HepG2 (cell line): ENCODE results near the gene RPRD2. TPM values are rescaled to one million over a fixed set of nuclear protein-coding genes. Genes with fewer than 3 reads are reported as not detected.
A peak's percentile ranks its signal among the peaks of the same experiment; 100 is the strongest.

Experiments used
- ATAC-seq: fragments of 200-7000 bp; cut with Tn5 transposase; 3 replicates; pipeline ENCODE4 v1.9.1; 2020; ENCODE audit warnings: mild to moderate bottlenecking, moderate library complexity
- BruUV-seq: library from RNA; stranded (reverse); fragments of 400-500 nt; replicated peaks from 2 replicates; lab custom pipeline; 2021; lab: Mats Ljungman, UMichigan
- CTCF ChIA-PET: fragments of 300-600 bp; formaldehyde crosslinking; extraction: SDS; loops from one replicate; lab custom pipeline; 2021; ENCODE audit warnings: low total read pairs, inconsistent platforms, low intra/inter-chr PET ratio; lab: Yijun Ruan, JAX
- POLR2A ChIA-PET: fragments of 350-600 bp; sonication (Branson Sonifier 250); formaldehyde crosslinking; loops from one replicate; lab custom pipeline; 2020; ENCODE audit warnings: antibody characterized with exemption, inconsistent platforms; lab: Yijun Ruan, JAX
- DNase-seq: peaks from one replicate; pipeline ENCODE4 v3.0.0-alpha.2; 2015; ENCODE audit warnings: low spot score
- FAIRE-seq: peaks from 3 replicates; lab custom pipeline; 2011; peaks lifted over from hg19 to GRCh38; lab: Jason Lieb, UNC
- H2AFZ ChIP-seq: one replicate; pipeline ENCODE4 v1.6.1; 2011; ENCODE audit warnings: low read length, inconsistent platforms
- H3K27ac ChIP-seq: fragments of 300-600 bp; 3 replicates; pipeline ENCODE4 v1.8.0; 2011; ENCODE audit warnings: mixed run types, mild to moderate bottlenecking, mixed read lengths, low read length, inconsistent platforms; ENCODE audit not compliant: insufficient read depth; ENCODE audit errors: extremely low read length
- H3K27me3 ChIP-seq, 2 experiments: fragments of 200-600 bp in 1 of 2; 2 replicates in 1 of 2; 3 replicates in 1 of 2; pipeline versions ENCODE4 v1.6.0 to v1.8.0; 2011; ENCODE audit warnings: low read length in 2 of 2, mild to moderate bottlenecking in 2 of 2, moderate library complexity in 2 of 2, inconsistent platforms in 1 of 2; ENCODE audit not compliant: insufficient read depth in 2 of 2, control insufficient read depth in 1 of 2
- H3K36me3 ChIP-seq, 2 experiments: fragments of 200-600 bp in 1 of 2; replicated peaks in 1 of 2; 2 replicates in 1 of 2; 3 replicates in 1 of 2; pipeline versions ENCODE4 v1.5.1 to v1.8.0; 2011; ENCODE audit warnings: low read length in 2 of 2, inconsistent platforms in 1 of 2; ENCODE audit not compliant: insufficient read depth in 2 of 2, control insufficient read depth in 1 of 2
- H3K4me1 ChIP-seq: 2 replicates; pipeline ENCODE4 v1.5.1; 2012; ENCODE audit warnings: low read length, inconsistent platforms; ENCODE audit not compliant: insufficient read depth
- H3K4me2 ChIP-seq: 2 replicates; pipeline ENCODE4 v1.6.0; 2011; ENCODE audit warnings: low read depth, low read length, inconsistent platforms
- H3K4me3 ChIP-seq, 3 experiments: fragments of 200-600 bp in 1 of 3; sonication (generic), shearing (Covaris generic) in 1 of 3; replicated peaks in 1 of 3; 2 replicates each; pipeline ENCODE4 v1.5.1; 2011 to 2016; ENCODE audit warnings: low read length in 3 of 3, inconsistent platforms in 2 of 3, low read depth in 2 of 3, mild to moderate bottlenecking in 2 of 3, control low read depth in 1 of 3, mixed read lengths in 1 of 3; ENCODE audit not compliant: insufficient read depth in 1 of 3
- H3K79me2 ChIP-seq: one replicate; pipeline ENCODE4 v1.6.1; 2011; ENCODE audit warnings: low read length, inconsistent platforms; ENCODE audit not compliant: insufficient read depth
- H3K9ac ChIP-seq: 2 replicates; pipeline ENCODE4 v1.6.0; 2011; ENCODE audit warnings: mild to moderate bottlenecking, low read depth, low read length, inconsistent platforms; ENCODE audit not compliant: insufficient read depth
- H3K9me3 ChIP-seq: 2 replicates; pipeline ENCODE4 v1.5.1; 2012; ENCODE audit warnings: mild to moderate bottlenecking, low read length
- H4K20me1 ChIP-seq: 2 replicates; pipeline ENCODE4 v1.6.0; 2011; ENCODE audit warnings: inconsistent platforms, mild to moderate bottlenecking, low read length, moderate library complexity; ENCODE audit not compliant: insufficient read depth
- HNF4A ChIP-seq: sonication (generic); formaldehyde crosslinking; IDR thresholded peaks from 2 replicates; pipeline ENCODE4 v1.4.0; 2020; ENCODE audit warnings: missing genetic modification reagents
- LCORL ChIP-seq, 2 experiments: fragments of 450-650 bp in 1 of 2; sonication (generic) in 1 of 2; formaldehyde crosslinking in 1 of 2; IDR thresholded peaks; 2 replicates each; pipeline versions ENCODE4 v1.5.0 to v1.6.1; 2017 to 2020; ENCODE audit warnings: antibody characterized with exemption in 1 of 2, missing genetic modification reagents in 1 of 2
- RARA ChIP-seq: IDR thresholded peaks from 2 replicates; pipeline ENCODE4 v1.6.1; 2016; ENCODE audit warnings: missing genetic modification reagents, missing compliant biosample characterization
- SMAD9 ChIP-seq: sonication (generic); formaldehyde crosslinking; IDR thresholded peaks from 2 replicates; pipeline ENCODE4 v1.5.1; 2020; ENCODE audit warnings: mild to moderate bottlenecking, missing genetic modification reagents
- SOX13 ChIP-seq, 3 experiments: fragments of 450-650 bp in 1 of 3; sonication (generic) in 1 of 3; formaldehyde crosslinking in 1 of 3; IDR thresholded peaks in 2 of 3; conservative IDR thresholded peaks in 1 of 3; 2 replicates each; pipeline versions ENCODE4 v1.5.0 to v1.6.1; 2016 to 2020; ENCODE audit warnings: antibody characterized with exemption in 1 of 3, mild to moderate bottlenecking in 1 of 3, missing compliant biosample characterization in 1 of 3, missing genetic modification reagents in 1 of 3, moderate library complexity in 1 of 3
- SOX5 ChIP-seq: IDR thresholded peaks from 2 replicates; pipeline ENCODE4 v1.6.1; 2016; ENCODE audit warnings: borderline replicate concordance
- SP2 ChIP-seq: sonication (generic); formaldehyde crosslinking; IDR thresholded peaks from 2 replicates; pipeline ENCODE4 v1.5.1; 2020; ENCODE audit warnings: mild to moderate bottlenecking, missing genetic modification reagents
- ZSCAN9 ChIP-seq: IDR thresholded peaks from 2 replicates; pipeline ENCODE4 v1.6.1; 2016; ENCODE audit warnings: borderline replicate concordance
- WGBS: methylation state at CpG from one replicate; pipeline ENCODE4 v1.1.6; 2017; ENCODE audit warnings: low lambda C conversion rate; 5-methylcytosine and 5-hydroxymethylcytosine counted together
- in situ Hi-C: cut with HindIII; loops from 2 replicates; pipeline ENCODE4 v1.10.0; 2017; ENCODE audit warnings: low pct_unique_long_range_greater_than_20kb; ENCODE audit not compliant: extremely low pct_ligation_motif_present
- intact Hi-C: fragments of 100-400 bp; cut with micrococcal nuclease; formaldehyde crosslinking; loops from one replicate; pipeline ENCODE4 v1.10.0; 2022; ENCODE audit not compliant: unreplicated experiment
- polyA plus RNA-seq, 8 experiments: library from polyadenylated mRNA; depleted of rRNA in 3 of 8; stranded (reverse) in 7 of 8; unstranded in 1 of 8; fragments of >200 nt; fragmentation: Illumina TruSeq in 4 of 8; extraction: Trizol in 4 of 8; gene quantifications; 2 replicates each; pipeline versions ENCODE4 v1.2.1 to v1.2.3, GENCODE V29; 2011 to 2016; ENCODE audit warnings: low read depth in 4 of 8, missing spikeins in 1 of 8, mixed read lengths in 1 of 8; ENCODE audit not compliant: insufficient read depth in 1 of 8
- total RNA-seq, 5 experiments: library from RNA; depleted of rRNA; stranded (reverse); fragments of >200 nt; fragmentation: Illumina TruSeq; extraction: Trizol; gene quantifications; 2 replicates each; pipeline ENCODE4 v1.2.3, GENCODE V29; 2016; ENCODE audit warnings: low read depth in 1 of 5
- TF ChIP-seq, protein P1 (sequence below): sonication (generic); IDR thresholded peaks from 2 replicates; pipeline ENCODE4 v1.6.1; 2016; ENCODE audit warnings: low read depth, borderline replicate concordance

The RPRD2 gene
- total and polyA plus RNA-seq, 2 of the 13 experiments (the other 11 are each of a cell fraction or from before 2014, with no cell fraction given) = 8.0 to 8.9 TPM

DNA sequence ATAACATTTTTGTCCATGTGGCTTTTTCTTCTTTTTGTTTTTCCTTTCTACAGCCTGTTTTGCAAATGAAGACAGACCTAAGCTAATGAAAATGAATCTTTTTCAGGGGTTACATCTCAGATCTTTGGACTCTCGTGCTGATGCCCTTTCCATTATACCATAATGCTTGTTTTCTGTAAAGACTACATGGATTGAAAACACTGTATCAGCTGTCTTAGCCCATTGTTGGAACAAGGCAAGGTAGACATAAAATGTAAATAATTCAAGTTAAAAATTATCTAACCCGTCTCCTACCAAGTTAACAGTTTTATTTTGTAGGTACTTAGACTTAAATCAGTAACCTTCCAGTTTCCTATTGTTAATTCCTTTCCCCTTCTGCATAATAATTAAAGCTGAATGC, 44.9 kb downstream of the RPRD2 start:
- no TSS peak for BruUV-seq
- 9% methylated on average over 2 of the region's 2 CpGs for WGBS
- intact Hi-C loops = loop anchor here (10.0 kb wide), 1 partner anchor 84 kb away; the partner anchor contains the start of gene PRPF3
- H3K9me3 ChIP-seq = no peaks in the 10 kb centered on the region
- TF ChIP-seq LCORL (IDR thresholded peaks at IDR 0.05) (no peak), LCORL (CRISPR knock-in tag; IDR thresholded peaks at IDR 0.05) (no peak), ZSCAN9 (no peak), HNF4A (CRISPR knock-in tag) (peak; percentile 12; the same call in 1 of the 2 replicates), SOX13 (IDR thresholded peaks at IDR 0.05) (no peak), SOX13 (CRISPR knock-in tag; conservative IDR thresholded peaks at IDR 0.05 in 1 of 2, IDR thresholded peaks at IDR 0.05 in 1 of 2) (peak in 1 of 2 experiments; percentile 75; a peak in 2 of 4 replicates), SMAD9 (CRISPR knock-in tag) (no peak), SOX5 (CRISPR knock-in tag) (peak; percentile 76), SP2 (CRISPR knock-in tag) (no peak), RARA (CRISPR knock-in tag) (peak; percentile 14; the same call in 1 of the 2 replicates)
- TF ChIP-seq, protein P1, sequence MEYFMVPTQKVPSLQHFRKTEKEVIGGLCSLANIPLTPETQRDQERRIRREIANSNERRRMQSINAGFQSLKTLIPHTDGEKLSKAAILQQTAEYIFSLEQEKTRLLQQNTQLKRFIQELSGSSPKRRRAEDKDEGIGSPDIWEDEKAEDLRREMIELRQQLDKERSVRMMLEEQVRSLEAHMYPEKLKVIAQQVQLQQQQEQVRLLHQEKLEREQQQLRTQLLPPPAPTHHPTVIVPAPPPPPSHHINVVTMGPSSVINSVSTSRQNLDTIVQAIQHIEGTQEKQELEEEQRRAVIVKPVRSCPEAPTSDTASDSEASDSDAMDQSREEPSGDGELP = peak; percentile 72
- TF ChIP-seq, all 625 proteins: peak for 5
- peaks cover 42% of the 10 kb centered on the region for H4K20me1 ChIP-seq
- H3K27me3 ChIP-seq = no peaks in the 10 kb centered on the region
- H2AFZ ChIP-seq = no peak overlapping the region
- peak overlapping the region; percentile 75 for H3K27ac ChIP-seq
- FAIRE-seq (peak; percentile 18), ATAC-seq (no peak), DNase-seq (no peak)
- peaks cover 85% of the 10 kb centered on the region for H3K79me2 ChIP-seq
- POLR2A ChIA-PET = interaction anchor here (2.7 kb wide), 1 partner anchor 45 kb away, joined by 27 read pairs; the partner anchor contains the start of gene RPRD2
- no peak overlapping the region for H3K9ac ChIP-seq
- in situ Hi-C loops = no loop called here
- H3K4me3 ChIP-seq = peak overlapping the region in 2 of 3 experiments; percentile 38 to 46; a peak in 2 of 6 replicates
- H3K4me2 ChIP-seq = peak overlapping the region; percentile 75
- peaks cover 85% of the 10 kb centered on the region for H3K4me1 ChIP-seq
- CTCF ChIA-PET = no interaction called here
- no peaks in the 10 kb centered on the region for H3K36me3 ChIP-seq
